NB4 (cell line): ENCODE results near the gene CCR7.

ENCODE experiments used
- MYC ChIP-seq: IDR thresholded peaks from 2 replicates; pipeline ENCODE4 v1.6.1; 2011; ENCODE audit warnings: low read depth, low read length
- POLR2A ChIP-seq: IDR thresholded peaks from 2 replicates; pipeline ENCODE4 v1.6.1; 2011; ENCODE audit warnings: mild to moderate bottlenecking; ENCODE audit not compliant: insufficient read length; ENCODE audit errors: extremely low read depth
- TF ChIP-seq, protein P1 (sequence below): IDR thresholded peaks from one replicate; pipeline ENCODE4 v1.5.1; 2012; ENCODE audit warnings: low read depth, low read length
- TF ChIP-seq, protein P2 (sequence below): IDR thresholded peaks from 2 replicates; pipeline ENCODE4 v1.6.1; 2011; ENCODE audit warnings: low read depth, low read length

DNA sequence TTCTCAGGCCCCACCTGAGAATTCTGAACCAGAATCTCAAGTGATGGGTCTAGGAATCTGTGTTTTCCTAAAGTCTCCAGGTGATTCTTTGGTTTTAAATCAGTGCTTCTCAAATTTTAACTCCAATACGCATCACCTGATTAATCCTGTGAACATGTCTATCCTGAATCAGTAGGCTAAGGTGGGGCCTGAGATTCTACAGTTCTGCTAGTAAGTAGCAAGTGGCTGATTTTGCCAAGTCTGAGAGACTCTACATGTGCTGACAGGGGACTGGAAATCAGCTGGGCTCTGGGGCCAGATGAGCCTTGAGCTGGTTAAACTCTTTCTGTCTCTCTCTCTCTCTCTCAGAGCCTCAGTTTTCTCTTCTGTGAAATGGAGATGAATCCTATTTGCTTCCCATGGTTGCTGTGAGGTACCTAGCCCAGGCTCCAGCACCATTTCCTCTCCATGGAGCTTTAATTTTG, 9.0 kb downstream of the CCR7 start:
- TF ChIP-seq, protein P1, sequence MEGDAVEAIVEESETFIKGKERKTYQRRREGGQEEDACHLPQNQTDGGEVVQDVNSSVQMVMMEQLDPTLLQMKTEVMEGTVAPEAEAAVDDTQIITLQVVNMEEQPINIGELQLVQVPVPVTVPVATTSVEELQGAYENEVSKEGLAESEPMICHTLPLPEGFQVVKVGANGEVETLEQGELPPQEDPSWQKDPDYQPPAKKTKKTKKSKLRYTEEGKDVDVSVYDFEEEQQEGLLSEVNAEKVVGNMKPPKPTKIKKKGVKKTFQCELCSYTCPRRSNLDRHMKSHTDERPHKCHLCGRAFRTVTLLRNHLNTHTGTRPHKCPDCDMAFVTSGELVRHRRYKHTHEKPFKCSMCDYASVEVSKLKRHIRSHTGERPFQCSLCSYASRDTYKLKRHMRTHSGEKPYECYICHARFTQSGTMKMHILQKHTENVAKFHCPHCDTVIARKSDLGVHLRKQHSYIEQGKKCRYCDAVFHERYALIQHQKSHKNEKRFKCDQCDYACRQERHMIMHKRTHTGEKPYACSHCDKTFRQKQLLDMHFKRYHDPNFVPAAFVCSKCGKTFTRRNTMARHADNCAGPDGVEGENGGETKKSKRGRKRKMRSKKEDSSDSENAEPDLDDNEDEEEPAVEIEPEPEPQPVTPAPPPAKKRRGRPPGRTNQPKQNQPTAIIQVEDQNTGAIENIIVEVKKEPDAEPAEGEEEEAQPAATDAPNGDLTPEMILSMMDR = no peak
- TF ChIP-seq POLR2A = no peak
- TF ChIP-seq, protein P2, sequence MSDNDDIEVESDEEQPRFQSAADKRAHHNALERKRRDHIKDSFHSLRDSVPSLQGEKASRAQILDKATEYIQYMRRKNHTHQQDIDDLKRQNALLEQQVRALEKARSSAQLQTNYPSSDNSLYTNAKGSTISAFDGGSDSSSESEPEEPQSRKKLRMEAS = no peak
- TF ChIP-seq MYC = no peak
